GM21723 (cell line): ENCODE results near the gene SMG6.
A peak's percentile ranks its signal among the peaks of the same experiment; 100 is the strongest.

Experiments used
- ATAC-seq: cut with Tn5 transposase; IDR thresholded peaks from one replicate; pipeline ENCODE4 v1.9.1; 2021; ENCODE audit warnings: mild to moderate bottlenecking, moderate library complexity; ENCODE audit not compliant: unreplicated experiment

The SMG6 gene

DNA sequence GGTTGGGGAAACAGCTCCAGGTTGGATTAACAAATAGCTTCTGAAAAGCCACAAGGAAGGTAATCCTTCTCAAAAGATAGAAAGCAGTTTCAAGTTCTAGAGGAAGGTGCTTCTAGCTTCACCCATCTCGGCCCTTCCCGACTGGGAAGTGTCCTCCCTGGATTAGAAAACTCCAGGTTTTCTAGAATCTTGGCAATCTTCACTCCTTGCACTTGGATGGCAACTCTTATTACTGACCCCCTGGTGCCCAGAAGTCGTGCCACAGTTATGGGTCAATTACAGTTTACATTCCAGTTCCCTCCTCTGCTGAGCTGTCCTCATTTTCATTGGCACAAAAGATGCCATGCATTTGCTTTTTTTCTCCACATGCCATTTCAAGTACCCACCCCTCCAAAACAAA, 65.6 kb downstream of the SMG6 start:
- no peak for ATAC-seq

DNA sequence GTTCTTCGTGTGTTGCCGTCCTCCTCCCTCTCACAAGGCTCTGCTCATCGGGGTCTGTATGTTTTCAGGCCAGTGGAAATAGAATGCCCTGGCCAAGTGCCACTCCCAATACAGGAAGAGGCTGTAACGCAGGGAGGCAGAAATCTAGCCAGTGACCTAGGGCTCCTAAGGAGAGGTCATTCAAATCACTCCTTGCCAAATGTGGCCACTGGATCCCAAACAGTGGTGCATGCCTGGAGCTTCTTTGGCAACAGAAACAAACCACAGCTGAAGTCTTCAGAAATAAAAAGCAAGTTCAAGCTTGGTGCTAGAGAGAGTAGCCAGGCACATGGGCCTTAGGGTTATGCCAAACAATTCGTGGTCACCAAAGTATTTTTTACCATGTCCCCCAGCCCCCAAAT, 66.1 kb downstream of the SMG6 start:
- ATAC-seq = no peak

DNA sequence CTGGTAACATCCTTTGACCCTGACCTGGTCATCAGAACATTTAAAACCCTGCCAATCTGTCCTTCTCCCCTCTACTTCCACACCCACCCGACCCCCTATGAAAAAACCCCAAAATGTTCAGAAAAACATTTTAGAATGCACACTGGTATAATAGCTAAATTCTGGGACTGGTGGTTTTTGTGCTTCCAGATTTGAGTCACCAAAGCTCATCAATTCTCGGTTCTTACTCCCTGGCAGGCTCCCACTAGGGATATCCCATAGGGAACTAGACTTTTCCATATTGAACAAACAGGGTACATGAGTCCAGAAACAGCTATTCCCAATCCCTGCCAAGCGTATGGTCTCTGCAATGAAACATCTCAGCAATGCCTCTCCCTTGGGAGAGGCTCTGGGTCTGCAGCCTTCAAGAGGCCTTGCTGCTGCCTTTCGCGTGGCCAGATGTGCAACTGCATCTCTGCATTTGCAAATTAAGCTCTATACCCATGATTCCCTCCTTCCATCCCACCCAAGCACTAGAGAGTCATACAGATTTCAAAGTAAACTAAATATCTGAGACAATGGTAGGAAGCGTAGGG, 67.7 kb downstream of the SMG6 start:
- ATAC-seq = no peak

DNA sequence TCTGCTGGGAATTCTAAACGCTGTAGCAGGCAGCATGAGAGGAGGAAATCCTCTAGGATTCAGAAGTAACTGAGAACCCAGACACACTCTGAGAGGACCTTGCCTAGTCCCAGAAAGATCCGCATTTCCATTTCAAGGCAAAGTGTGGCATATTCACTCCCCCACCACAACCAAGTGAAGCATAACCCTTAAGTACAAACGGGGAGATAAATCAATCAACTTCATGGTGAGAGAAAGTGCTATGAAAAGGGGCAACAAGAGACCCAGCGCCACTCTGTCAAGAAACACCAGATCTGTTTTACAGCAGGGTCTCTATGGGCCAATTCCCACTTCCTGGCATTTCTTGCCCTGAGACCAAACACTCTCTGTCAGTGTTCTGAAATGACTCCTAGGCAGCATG, 68.3 kb downstream of the SMG6 start:
- no peak for ATAC-seq

DNA sequence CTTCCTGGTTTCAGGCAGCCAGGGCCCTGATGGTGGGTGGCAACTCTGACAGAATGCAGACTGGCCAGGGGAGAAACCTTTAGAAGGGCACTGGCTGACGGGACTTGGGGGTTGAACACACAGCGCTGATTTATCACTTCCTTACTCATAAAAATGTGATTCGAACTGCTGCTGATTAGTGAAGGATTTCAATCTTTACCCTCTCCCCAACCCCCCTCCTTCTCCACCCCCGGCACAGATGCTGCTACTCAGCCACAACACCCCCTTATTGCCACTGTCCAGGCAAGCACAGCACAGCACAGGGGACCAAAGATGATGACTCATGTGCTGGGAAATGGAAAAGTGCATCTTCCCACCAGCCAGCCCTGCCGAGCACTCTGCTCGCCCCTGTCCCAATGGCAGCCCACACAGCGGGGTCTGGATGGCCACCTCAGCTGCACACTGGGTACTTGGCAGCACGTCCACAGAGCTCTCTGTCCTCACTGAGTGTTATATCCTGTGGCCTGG, 70.1 kb downstream of the SMG6 start:
- ATAC-seq = no peak

DNA sequence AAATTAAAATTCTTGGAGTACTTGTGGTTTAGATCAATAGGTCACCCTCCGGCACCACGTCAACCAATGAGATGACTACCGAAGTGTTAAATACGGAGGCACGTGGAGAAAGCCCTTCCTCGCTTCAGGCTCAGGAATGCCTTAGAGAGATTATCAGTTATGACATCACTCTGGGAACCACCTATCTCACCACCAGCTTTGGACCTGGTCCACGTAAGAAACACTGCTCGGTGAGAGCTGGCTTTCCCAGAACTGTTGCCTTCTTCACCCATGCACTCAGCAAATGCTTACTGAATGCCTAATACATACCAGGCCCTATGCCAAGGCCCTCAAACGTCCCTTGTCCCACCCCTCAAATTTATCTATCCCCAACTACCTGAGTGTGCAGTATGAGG, 71.3 kb downstream of the SMG6 start:
- ATAC-seq = no peak

DNA sequence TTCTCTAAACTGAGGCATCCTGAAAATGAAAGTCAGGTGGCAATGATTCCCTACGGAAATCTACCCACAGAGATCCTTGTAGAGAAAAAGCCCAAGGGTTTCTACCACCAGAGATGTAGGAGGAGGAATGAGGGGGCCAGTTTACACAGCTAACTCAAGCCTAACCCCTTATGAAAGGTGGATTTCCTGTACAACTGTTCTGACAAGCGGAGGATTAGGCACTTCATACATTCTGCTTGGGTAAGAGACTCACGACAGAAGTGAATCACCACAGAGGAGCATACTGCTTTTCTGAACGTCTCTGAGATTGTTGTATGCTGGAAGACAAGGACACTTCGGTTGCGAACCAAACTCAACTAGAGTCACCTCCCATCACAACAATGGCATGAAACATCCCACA, 72.7 kb downstream of the SMG6 start:
- ATAC-seq = no peak

DNA sequence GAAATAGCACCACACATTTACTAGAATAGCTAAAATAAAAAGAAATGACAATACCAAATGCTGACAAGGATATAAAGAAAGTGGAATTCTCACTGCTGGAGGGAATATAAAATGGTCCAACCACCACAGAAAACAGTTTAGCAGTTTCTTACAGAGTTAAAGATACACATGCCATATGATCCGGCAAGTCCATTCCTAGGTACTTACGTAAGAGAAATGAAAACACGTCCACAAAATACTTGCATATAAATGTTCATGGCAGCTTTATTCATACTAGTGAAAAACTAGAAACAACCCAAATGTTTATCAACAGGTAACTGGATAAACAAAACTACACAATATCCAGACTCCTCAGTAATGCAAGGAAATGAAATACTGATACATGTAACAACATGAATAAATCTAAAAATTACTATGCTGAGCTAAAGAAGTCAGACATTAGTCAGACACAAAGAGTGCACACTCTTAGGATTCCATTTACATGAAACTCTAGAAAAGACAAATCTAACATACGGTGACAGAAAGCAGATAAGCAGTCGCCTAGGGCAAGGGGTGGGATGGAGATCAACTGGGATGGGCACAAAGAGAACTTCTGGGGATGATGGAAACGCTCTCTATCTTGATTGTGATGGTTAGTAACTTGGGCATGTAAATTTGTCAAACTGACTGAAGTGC, 76.4 kb downstream of the SMG6 start:
- ATAC-seq = no peak

DNA sequence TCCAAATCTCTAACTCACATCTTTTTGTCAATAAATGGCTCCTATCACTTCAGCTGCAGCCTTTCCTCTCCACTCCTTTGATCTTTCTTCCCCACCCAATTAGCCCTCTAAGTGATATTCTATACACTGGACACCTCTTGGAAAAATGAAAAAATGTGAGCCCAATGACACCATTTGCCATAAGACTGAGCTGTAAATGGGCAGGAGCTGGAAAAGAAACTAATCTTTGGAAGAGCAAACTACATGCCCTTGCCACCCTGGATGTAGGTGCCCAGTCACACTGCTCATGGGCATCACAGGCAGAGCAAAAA, 80.0 kb downstream of the SMG6 start:
- no peak for ATAC-seq

DNA sequence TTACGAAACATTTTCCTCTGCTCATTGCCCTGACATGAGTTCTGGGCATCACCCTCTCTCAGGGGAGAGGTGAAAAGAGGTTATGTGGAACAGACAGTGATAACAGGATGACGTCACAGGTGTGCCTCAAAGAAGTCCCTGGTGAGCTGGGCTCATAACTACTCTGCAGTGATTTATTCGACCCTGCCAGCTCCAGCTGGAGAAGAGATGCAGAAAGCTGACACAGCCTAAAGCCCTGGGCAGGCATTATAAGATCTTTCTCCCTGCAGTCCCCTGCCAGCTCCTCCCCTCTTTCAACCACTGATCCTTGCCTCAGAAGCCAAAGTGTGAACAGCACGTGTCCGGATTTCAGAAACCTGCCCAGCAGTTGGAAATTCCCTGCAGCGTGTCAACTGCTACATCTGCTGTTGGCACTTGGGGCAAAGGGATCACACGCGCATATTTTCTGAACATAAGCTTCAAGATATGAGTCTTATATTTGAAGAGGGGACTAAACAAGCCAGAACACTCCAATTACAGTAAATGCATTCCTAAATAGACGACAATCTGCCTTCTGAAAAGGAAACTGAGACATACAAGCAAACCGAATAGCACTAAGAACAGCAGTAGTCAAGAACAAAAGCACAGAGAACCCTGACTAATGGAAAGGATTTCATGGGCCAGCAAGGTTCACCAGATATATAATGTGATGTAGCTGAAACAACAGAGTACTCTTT, 80.5 kb downstream of the SMG6 start:
- ATAC-seq = peak; percentile 60

DNA sequence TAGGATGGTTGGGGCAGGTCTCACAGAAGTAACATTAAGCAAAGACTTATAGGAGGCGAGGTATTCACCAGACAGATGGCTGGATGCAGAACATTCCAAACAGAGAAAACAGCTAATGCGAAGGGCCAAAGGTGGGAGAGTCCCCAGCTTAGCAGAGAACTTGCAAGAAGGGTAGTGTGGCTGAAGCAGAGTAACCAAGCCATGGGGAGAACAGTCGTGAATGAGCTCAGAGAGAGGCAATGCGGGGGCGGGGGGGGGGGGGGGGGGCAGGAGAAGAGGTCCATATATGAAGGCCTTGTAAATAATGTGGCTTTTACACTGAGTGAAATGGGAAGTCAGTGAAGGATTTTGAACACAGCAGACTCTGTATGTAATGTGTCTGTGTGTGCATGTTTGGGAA, 81.3 kb downstream of the SMG6 start:
- no peak for ATAC-seq

DNA sequence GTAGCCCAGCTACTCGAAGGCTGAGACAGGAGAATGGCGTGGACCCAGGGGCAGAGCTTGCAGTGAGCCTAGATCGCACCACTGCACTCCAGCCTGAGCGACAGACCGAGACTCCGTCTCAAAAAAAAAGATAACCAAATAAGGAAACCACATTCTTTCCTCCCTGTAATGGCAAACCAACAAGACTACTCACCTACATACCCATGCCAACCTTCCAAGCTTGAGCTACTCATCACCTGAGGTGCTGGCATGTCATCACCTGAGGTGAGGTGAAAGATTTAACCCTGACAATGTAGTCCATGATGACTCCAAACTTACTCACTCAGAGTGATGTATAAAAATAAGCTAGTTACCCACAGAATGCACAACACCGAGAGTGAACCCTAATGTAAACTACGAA, 85.2 kb downstream of the SMG6 start:
- ATAC-seq = no peak

DNA sequence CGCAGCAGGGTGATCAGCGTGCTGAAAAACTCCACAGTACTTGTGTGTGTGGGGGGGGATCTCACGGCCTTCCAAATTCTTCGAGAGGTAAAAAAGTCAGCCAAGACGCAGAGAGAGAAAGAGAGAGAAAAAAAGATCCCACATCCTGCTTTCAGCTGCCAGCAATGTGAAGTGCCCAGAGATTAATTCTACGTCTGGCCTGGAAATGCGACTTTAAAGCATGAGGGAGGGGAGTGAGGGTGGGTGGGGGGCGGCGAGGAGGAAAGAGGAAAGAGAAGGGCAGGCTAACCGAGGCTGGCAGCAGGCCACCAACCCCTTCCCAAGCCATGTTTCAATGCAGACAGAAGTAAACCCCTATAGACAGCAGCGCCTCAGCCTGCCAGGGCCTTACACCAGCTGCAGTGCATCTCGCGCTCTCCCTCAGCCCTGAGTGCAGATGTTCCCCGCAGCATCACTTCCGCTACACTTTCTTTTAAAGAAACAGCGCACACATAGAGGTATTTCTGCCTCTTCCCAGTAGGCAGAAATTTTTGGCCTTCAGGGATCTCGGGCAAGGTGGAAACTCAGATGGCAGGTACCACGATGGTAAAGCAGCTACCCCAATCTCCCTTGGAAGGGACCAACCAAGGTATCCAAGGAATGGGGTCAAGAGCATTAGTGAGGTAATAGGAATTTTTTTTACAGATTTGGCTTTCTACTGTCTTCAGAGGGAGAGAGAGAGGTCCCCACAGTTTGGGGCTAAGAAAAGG, 87.8 kb downstream of the SMG6 start:
- ATAC-seq = peak; percentile 76

DNA sequence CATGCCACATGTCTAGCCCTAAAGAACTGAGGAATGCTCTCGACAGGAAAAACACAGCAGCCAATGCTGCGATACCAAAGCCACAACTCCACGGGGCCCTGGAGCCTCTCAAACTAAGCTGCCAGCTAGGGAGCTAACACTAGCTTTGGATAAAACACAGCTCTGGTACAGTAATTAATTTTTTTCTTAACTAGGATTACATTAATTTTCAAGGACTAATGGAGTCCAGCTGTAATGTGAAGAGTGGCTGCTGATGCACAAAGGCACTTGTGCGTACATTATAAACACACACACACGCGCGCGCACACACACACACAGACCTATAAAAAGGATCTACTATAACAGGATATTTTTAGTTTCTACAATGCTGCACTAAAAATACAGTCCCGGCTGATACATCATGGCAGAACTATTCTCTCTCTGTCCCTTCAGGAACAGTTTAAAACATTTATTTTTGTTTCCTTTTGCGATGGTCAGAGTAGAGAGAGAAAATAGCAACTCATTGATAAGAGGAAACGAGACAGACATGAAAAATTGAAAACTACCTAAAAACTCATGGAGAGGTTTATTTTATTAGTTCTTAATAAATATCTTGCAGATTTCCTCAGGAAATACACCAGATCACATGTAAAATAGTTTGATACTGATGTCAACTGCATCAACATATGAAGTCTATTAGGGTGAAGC, 88.5 kb downstream of the SMG6 start:
- no peak for ATAC-seq

DNA sequence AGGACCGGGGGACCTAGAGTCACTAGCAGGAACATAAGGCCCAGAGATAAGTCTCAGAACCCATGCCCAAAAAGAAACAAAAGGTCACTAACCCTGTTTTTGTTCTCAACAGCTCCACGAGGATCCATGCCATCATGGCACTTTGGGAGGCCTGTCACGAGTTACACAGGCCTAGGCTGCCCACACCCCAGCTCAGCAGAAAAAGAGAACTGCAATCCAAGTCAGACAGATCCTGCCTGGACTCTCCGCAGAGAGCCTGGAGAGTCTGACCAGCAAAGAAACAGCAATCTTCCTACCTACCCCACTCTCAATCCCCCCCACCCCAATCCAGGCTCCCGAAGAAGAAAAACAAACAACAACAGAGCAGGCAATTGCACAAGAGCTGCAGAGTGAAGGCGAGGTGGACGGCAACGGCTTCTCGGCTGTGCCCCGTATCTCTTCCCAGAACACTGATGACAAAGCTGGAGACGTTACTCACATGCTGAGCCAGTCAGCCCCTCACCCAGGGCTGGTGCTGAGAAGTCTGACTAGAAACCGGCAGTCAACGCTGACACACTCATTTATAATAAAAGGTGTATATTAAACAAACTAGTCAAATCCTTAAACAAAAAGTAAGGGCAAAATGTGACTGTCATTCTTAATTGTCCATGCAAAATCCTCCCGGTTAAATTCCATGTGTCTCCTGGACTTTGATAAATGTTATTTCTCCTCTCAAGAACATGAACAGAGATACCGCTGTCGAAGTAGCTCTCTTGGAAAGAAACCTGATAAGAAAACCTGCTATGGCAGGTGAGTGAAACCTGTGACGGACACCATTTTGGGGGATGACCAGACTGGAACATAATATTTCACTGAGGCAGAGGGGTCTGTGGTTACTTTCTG, 89.3 kb downstream of the SMG6 start:
- no peak for ATAC-seq

DNA sequence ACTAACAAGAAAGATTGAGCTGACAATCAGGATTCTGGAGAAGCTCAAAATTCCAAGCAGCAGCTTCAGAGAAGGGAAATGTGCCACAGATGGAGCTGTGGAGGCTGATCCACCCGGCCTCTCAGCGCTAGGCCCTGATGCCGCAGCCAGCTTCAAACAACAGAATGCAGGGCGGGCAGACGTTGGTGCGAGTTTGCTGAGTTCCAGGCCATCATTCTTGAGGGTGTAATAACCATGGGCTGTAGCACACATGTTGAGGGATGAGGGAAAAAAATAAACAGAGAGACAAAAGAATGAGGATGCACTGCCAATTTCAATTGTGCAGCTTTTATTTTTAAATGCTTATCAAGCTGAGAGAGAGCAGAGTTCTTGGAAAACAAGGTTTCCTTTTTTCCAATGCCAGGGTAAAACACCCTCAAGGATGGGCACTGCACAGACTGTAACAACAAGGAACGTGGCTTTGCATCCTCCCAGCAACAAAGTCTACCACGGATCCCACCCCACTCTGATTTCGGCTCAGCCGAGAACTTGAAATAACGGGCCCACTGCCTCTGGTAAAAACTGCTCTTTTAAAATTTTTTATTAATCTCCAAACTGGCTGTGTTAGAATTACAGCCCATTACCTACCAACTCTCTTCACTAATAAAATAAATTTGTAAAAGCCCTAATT, 90.2 kb downstream of the SMG6 start:
- no peak for ATAC-seq

DNA sequence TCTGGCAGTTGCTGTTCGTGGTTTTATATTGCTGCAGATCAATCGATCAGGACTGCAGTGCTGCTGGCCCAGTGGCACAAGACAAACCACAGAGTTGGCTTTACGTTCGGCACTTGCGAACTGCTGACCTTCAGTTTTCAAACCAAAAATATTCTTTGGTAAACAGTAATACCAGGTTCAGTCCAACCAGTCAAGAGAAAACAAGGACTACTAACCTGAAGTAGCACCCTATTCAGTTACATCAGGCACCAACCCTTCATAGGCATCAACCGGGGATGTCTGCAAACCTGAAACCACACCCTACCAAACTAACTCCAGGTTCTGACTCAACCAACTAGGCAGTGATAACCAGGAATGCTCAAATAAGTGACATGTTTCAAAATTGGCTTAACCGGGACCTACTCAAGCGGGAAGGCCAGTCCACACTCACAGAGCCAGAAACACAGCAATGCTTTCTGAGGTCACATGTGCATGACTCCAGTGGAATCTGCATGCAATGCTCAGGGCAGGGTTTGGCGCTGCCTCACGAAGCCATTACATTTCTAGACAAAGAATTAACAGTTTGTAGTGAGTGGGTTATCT, 91.1 kb downstream of the SMG6 start:
- ATAC-seq = no peak

DNA sequence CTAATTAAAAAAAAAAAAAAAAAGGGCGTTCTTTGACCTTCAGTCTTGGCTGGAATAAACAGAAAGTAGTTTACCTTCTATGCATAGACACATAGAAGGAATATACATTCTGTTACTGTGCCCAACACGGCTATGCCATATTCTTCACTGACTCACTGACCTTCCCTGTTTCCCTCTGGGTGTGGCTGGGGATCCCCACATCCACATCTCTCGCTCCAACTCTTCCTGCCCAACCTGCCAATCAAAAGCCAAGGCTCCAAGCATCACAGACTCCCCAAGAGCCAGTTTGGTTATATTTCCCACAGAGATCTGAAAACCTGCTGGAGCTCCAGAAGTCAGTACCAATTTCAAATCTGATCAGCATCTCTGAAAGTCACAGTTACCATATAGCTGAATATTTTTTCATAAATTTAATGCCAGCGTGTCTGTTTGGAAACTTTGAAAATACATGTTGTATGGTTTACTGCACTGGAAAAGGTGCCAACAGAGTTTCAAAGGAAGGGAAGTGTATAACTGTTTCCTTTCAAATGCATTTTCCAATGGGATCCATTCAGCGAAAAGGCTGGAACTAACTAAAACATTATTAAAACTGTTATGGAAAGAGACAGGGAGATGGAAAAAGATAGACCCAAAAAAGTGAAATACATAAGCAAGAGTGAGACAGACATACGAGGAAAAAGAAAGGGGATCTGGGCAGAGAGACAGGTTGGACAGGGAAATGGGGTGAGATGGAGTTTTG, 91.8 kb downstream of the SMG6 start:
- ATAC-seq = no peak

DNA sequence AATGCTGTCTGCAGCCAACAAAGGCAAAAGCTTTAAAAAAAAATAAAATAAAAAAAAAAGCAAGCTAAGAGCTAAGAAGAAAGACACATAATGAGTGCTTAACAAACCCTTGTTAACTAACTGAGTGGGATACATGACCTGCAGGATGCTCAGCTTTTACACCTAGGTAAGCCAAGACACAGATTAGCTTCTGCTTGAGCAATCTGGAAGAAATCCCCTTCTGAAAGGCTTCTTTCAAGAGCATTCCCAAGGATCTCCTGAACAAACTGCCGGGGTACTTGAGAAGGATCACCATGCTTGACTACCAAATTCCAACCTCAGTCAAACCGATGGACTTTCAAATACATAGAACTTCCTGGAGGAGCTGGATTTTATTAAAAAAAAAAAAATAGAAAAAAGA, 92.9 kb downstream of the SMG6 start:
- ATAC-seq = no peak
